OCI-LY3 (cell line): Measurements from ENCODE around the gene IL32.

Experiments used
- H2AFZ ChIP-seq: fragments of 200-600, 300-600 bp; shearing (Covaris generic); 2 replicates; pipeline ENCODE4 v1.6.0; 2014; ENCODE audit warnings: antibody characterized with exemption, low read depth, low read length
- H3K27ac ChIP-seq: fragments of 200-600, 300-600 bp; sonication (generic); 2 replicates; pipeline ENCODE4 v1.5.1; 2014; ENCODE audit warnings: mild to moderate bottlenecking, low read length, moderate library complexity, mixed read lengths
- H3K27me3 ChIP-seq: fragments of 200-600, 300-600 bp; sonication (generic); 2 replicates; pipeline ENCODE4 v1.6.1; 2014; ENCODE audit warnings: low read depth, low read length, mixed read lengths
- H3K36me3 ChIP-seq: fragments of 200-600, 300-600 bp; sonication (generic); replicated peaks from 2 replicates; pipeline ENCODE3; 2014; ENCODE audit warnings: low read depth, low read length, mixed read lengths
- H3K4me1 ChIP-seq: fragments of 300-600, 200-600 bp; sonication (generic); 2 replicates; pipeline ENCODE4 v1.6.1; 2014; ENCODE audit warnings: low read length, mixed read lengths
- H3K4me2 ChIP-seq: fragments of 200-600, 300-600 bp; sonication (generic); 2 replicates; pipeline ENCODE4 v1.6.1; 2014; ENCODE audit warnings: low read length, mixed read lengths
- H3K4me3 ChIP-seq: fragments of 300-600, 200-600 bp; sonication (generic); 2 replicates; pipeline ENCODE4 v1.5.1; 2014; ENCODE audit warnings: antibody characterized with exemption, mild to moderate bottlenecking, low read length, moderate library complexity
- H3K79me2 ChIP-seq: fragments of 300-600, 200-600 bp; shearing (Covaris generic); 2 replicates; pipeline ENCODE4 v1.6.1; 2014; ENCODE audit warnings: mild to moderate bottlenecking, low read length, mixed read lengths
- H3K9ac ChIP-seq: fragments of 300-600, 200-600 bp; shearing (Covaris generic); 2 replicates; pipeline ENCODE4 v1.6.0; 2014; ENCODE audit warnings: mild to moderate bottlenecking, low read length, moderate library complexity
- H3K9me3 ChIP-seq: fragments of 200-600, 300-600 bp; shearing (Covaris generic); 2 replicates; pipeline ENCODE4 v1.6.1; 2014; ENCODE audit warnings: low read length, mixed read lengths; ENCODE audit not compliant: insufficient read depth
- H4K20me1 ChIP-seq: fragments of 200-600, 300-600 bp; sonication (generic); 2 replicates; pipeline ENCODE4 v1.6.1; 2016; ENCODE audit warnings: low read length, mixed read lengths; ENCODE audit not compliant: insufficient read depth
- EZH2phosphoT487 ChIP-seq: fragments of 200-600 bp; shearing (Covaris generic); IDR thresholded peaks from 2 replicates; pipeline ENCODE4 v1.6.1; 2018; ENCODE audit warnings: antibody characterized with exemption, mixed run types, low read depth
- TF ChIP-seq, protein P1 (sequence below): fragments of 200-600, 300-600 bp; sonication (generic); IDR thresholded peaks from 2 replicates; pipeline ENCODE4 v1.5.1; 2014; ENCODE audit warnings: antibody characterized with exemption, low read length, low read depth

Gene IL32

DNA sequence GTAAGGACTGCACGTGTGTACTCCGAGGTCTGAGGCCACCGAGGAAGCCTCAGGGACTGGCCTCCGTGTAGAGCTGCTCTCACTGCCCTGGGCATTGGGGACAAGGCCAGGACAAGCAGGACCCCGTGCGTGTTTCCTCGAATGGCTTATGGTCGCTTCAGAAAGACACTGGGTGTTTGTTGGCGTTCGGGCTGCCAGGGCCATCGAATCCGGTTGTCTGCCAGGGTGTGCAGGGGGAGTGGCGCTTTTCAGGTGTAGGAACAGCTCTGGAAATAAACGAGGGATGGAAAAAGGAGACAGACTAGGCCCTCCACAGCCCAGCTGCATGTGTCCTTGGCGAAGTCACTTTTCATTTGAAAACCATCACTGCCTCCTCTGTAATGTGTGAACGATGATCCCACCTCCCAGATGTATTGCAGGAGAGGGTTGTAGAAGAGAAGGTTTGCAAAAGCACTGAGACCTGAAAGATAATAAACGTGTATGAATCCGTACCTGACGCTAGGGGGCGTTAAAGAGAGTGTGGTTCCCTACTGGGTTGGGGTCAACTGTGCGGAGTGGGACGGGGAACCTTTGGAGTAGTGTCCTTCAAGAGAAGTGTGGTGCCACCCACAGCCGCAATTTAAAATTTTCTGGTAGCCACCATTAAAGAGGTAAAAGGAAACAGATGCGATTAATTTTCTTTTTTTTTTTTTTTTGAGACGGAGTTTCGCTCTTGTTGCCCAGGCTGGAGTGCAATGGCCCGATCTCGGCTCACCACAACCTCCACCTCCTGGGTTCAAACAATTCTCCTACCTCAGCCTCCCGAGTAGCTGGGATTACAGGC is 35.8 kb downstream of the IL32 start:
- no peaks in the 10 kb centered on the region for H4K20me1 ChIP-seq
- H2AFZ ChIP-seq, result peak overlapping the region; percentile 93
- peak overlapping the region; percentile 58 for H3K9ac ChIP-seq
- no peaks in the 10 kb centered on the region for H3K36me3 ChIP-seq
- H3K4me1 ChIP-seq, result peaks cover 23% of the 10 kb centered on the region
- H3K4me3 ChIP-seq, result peak overlapping the region; percentile 78
- TF ChIP-seq, protein P1, sequence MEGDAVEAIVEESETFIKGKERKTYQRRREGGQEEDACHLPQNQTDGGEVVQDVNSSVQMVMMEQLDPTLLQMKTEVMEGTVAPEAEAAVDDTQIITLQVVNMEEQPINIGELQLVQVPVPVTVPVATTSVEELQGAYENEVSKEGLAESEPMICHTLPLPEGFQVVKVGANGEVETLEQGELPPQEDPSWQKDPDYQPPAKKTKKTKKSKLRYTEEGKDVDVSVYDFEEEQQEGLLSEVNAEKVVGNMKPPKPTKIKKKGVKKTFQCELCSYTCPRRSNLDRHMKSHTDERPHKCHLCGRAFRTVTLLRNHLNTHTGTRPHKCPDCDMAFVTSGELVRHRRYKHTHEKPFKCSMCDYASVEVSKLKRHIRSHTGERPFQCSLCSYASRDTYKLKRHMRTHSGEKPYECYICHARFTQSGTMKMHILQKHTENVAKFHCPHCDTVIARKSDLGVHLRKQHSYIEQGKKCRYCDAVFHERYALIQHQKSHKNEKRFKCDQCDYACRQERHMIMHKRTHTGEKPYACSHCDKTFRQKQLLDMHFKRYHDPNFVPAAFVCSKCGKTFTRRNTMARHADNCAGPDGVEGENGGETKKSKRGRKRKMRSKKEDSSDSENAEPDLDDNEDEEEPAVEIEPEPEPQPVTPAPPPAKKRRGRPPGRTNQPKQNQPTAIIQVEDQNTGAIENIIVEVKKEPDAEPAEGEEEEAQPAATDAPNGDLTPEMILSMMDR, result peak; percentile 75
- TF ChIP-seq EZH2phosphoT487, result no peak
- peaks cover 6% of the 10 kb centered on the region; the same call in 1 of the 2 replicates for H3K27me3 ChIP-seq
- no peaks in the 10 kb centered on the region for H3K79me2 ChIP-seq
- no peaks in the 10 kb centered on the region for H3K9me3 ChIP-seq
- no peak overlapping the region for H3K27ac ChIP-seq
- peak overlapping the region; percentile 71 for H3K4me2 ChIP-seq

DNA sequence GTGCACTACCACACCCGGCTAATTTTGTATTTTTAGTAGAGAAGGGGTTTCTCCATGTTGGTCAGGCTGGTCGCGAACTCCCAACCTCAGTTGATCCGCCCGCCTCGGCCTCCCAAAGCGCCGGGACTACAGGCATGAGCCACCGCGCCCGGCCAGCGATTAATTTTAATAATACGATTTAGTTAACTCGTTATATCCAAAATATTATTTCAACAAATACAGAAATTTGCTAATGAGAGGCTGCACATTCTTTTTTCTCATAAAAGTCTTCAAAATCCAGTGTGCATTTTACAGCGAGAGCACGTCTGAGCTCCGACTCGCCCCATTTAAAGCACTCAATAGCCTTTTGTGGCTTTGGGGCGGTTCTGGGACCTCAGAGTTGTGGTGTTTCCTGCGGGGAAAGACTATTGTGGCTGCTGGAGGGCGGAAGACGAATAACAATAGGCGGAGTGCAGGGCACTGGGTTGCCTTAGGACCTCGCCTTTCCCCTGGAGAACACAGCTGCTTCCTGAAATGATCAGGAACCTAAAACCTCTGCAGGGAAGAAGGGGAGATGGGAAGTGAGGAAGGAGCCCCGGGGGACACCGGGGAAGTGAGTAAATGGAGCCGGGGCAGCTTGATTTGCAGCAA is 36.5 kb downstream of the IL32 start:
- H3K27ac ChIP-seq, result no peak overlapping the region
- H3K4me2 ChIP-seq, result peak overlapping the region; percentile 71
- H3K27me3 ChIP-seq, result peaks cover 6% of the 10 kb centered on the region; the same call in 1 of the 2 replicates
- TF ChIP-seq, protein P1, result no peak
- TF ChIP-seq EZH2phosphoT487, result no peak
- H2AFZ ChIP-seq, result peak overlapping the region; percentile 77
- H3K36me3 ChIP-seq, result no peaks in the 10 kb centered on the region
- peak overlapping the region; percentile 78 for H3K4me3 ChIP-seq
- peak overlapping the region; percentile 58 for H3K9ac ChIP-seq
- H3K9me3 ChIP-seq, result no peaks in the 10 kb centered on the region
- H3K79me2 ChIP-seq, result no peaks in the 10 kb centered on the region
- H3K4me1 ChIP-seq, result peaks cover 21% of the 10 kb centered on the region
- H4K20me1 ChIP-seq, result no peaks in the 10 kb centered on the region

GRCh38 chr16:3106205-3106928 is 40.9 kb downstream of the IL32 start:
- TF ChIP-seq EZH2phosphoT487, result no peak
- TF ChIP-seq, protein P1, result no peak
- H3K27ac ChIP-seq, result peak overlapping the region; percentile 54

More at GRCh38 chr16:3106205-3106928, 40.9 kb downstream of the IL32 start:
- Histone ChIP-seq H3K9ac (peak overlapping the region; percentile 94), H3K9me3 (no peaks in the 10 kb centered on the region), H3K4me2 (peak overlapping the region; percentile 76), H3K79me2 (no peaks in the 10 kb centered on the region), H3K4me1 (peaks cover 15% of the 10 kb centered on the region), H4K20me1 (no peaks in the 10 kb centered on the region), H3K36me3 (no peaks in the 10 kb centered on the region), H2AFZ (peak overlapping the region; percentile 85), H3K27me3 (0 out of 2 replicates have a peak, but pooled peaks cover 4% of the 10 kb centered on the region), H3K4me3 (peak overlapping the region; percentile 94)
